ENCODE measurements around the gene NOP9. TPM values are rescaled to one million over a fixed set of nuclear protein-coding genes. Genes with fewer than 3 reads are reported as not detected.

The NOP9 gene
- total and polyA plus RNA-seq, 4 experiments from 2014 or later: 0.83 to 28.1 (median 12.3) TPM

- no peak overlapping the region for H3K4me3 ChIP-seq (ENCODE audit: low read length in 2 of 2)
- Mint-ChIP-seq H3K36me3 (peaks cover 21 to 25% of the 10 kb centered on the region in 2 donors), H3K4me3 (peak overlapping the region in 1 of 8 donors; percentile 37), H3K27me3 (no peaks in the 10 kb centered on the region), H3K27ac (no peak overlapping the region), H3K9me3 (no peaks in the 10 kb centered on the region), H3K4me1 (peaks cover 0 to 20% (median 6%) of the 10 kb centered on the region in 4 donors)
- no peak overlapping the region for H3K27ac ChIP-seq (ENCODE audit: low read depth, low read length)
- H3K36me3 ChIP-seq (ENCODE audit: insufficient read depth, low read length): peaks cover 18% of the 10 kb centered on the region
- no peaks in the 10 kb centered on the region for H3K9me3 ChIP-seq (ENCODE audit: control insufficient read depth in 1 of 2, low read length in 2 of 2)
- ChIA-PET POLR2A (ENCODE audit: partially characterized antibody) (no interaction called here), CTCF (ENCODE audit: partially characterized antibody) (no interaction called here)
- H3K27me3 ChIP-seq (ENCODE audit: insufficient read depth, low read length): no peaks in the 10 kb centered on the region
- peaks cover 12% of the 10 kb centered on the region for H3K4me1 ChIP-seq (ENCODE audit: insufficient read depth, low read length)
- DNase-seq: no peak
- intact Hi-C loops (cut with micrococcal nuclease): no loop called here
Measured at GRCh38 chr14:24286996-24287395, 12.7 kb upstream of the NOP9 start.

DNA sequence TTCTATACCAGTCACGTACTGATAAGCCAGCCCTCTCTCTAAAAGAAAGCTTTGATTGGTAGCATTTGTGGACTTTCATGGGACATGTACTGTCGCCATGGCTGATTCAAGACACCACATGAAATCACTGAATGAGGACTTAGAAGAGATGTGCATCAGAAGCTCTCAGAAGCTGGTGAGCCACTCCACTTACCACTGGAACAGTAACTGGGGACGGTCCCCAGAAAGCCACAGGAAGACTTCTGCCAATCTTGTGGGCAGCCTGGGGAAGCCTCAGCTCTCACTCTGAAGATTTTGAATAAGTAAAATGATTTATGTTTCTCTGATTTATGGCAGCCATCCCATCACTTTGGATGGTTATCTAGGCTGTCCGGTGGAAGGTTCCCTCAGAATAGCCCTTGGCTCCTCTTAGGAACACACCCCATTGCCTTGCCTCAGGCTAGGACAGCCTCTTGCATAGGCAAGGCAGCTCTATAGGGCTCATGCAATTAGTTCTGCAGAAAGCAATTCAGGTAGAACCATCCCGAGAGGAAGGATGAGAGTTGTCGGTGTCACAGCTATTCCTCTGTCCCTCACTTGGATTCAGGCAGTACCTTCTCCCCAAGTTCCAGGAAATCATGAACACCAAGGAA, 9.9 kb upstream of the NOP9 start:
- Histone ChIP-seq H3K27me3 (ENCODE audit: insufficient read depth, low read length) (no peaks in the 10 kb centered on the region), H3K4me3 (ENCODE audit: low read length in 2 of 2) (no peak overlapping the region), H3K9me3 (ENCODE audit: control insufficient read depth in 1 of 2, low read length in 2 of 2) (no peaks in the 10 kb centered on the region), H3K36me3 (ENCODE audit: insufficient read depth, low read length) (peaks cover 28% of the 10 kb centered on the region), H3K4me1 (ENCODE audit: insufficient read depth, low read length) (peaks cover 12% of the 10 kb centered on the region), H3K27ac (ENCODE audit: low read depth, low read length) (no peak overlapping the region)
- ChIA-PET POLR2A (ENCODE audit: partially characterized antibody) (interaction anchor here (0.8 to 2.1 kb wide), 6 partner anchors 10 to 154 kb away, joined by 3 to 14 read pairs (median 3); partner anchors contain the start of genes KHNYN, PSME1, RABGGTA and TINF2), CTCF (ENCODE audit: partially characterized antibody) (interaction anchor here (2.3 to 5.3 kb wide), 2 partner anchors 18 to 47 kb away, joined by 9 to 49 read pairs; partner anchors contain the start of genes CIDEB, LTB4R2 and TINF2)
- no peak overlapping the region for H3K4me3 Mint-ChIP-seq
- no peaks in the 10 kb centered on the region for H3K9me3 Mint-ChIP-seq
- peaks cover 37 to 41% of the 10 kb centered on the region in 2 donors for H3K36me3 Mint-ChIP-seq
- intact Hi-C loops (cut with micrococcal nuclease): no loop called here
- peaks cover 0 to 20% (median 6%) of the 10 kb centered on the region in 4 donors for H3K4me1 Mint-ChIP-seq
- H3K27ac Mint-ChIP-seq: peak overlapping the region in 2 of 7 donors; percentile 6 to 46
- DNase-seq: peak in 2 of 5 donors; percentile 18 to 68
- no peaks in the 10 kb centered on the region for H3K27me3 Mint-ChIP-seq

DNA sequence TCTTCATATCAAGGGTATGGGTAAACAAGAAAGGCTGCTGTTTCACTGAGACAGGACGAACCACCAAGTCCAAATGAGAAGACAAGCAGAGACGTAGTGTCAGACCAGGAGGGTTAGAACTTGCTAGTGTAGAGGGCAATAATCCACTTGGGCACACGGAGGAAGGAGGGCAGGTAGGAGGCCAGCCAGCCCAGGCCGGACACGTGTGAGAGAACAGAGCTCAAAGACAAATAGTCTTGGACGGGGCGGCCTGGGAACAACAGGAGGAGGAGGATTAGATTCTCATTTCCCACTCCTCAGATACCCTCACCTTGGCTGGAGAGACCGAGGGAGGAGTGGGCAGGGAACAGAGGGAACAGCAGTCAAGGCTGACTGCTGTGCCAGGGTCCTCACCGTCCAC, 8.9 kb upstream of the NOP9 start:
- H3K27me3 Mint-ChIP-seq: no peaks in the 10 kb centered on the region
- ChIA-PET POLR2A (ENCODE audit: partially characterized antibody) (interaction anchor here (0.6 to 2.1 kb wide), 6 partner anchors 13 to 232 kb away, joined by 3 to 14 read pairs (median 3); partner anchors contain the start of genes KHNYN, RABGGTA and TINF2), CTCF (ENCODE audit: partially characterized antibody) (interaction anchor here (2.3 to 5.3 kb wide), 3 partner anchors 17 to 48 kb away, joined by 9 to 49 read pairs (median 27); partner anchors contain the start of genes CIDEB, LTB4R2 and TINF2)
- Histone ChIP-seq H3K4me1 (ENCODE audit: insufficient read depth, low read length) (peaks cover 12% of the 10 kb centered on the region), H3K36me3 (ENCODE audit: insufficient read depth, low read length) (peaks cover 35% of the 10 kb centered on the region), H3K27ac (ENCODE audit: low read depth, low read length) (no peak overlapping the region), H3K4me3 (ENCODE audit: low read length in 2 of 2) (no peak overlapping the region), H3K9me3 (ENCODE audit: control insufficient read depth in 1 of 2, low read length in 2 of 2) (no peaks in the 10 kb centered on the region), H3K27me3 (ENCODE audit: insufficient read depth, low read length) (no peaks in the 10 kb centered on the region)
- no peak overlapping the region for H3K4me3 Mint-ChIP-seq
- H3K9me3 Mint-ChIP-seq: no peaks in the 10 kb centered on the region
- DNase-seq: no peak
- peaks cover 0 to 20% (median 7%) of the 10 kb centered on the region in 4 donors for H3K4me1 Mint-ChIP-seq
- peaks cover 44 to 47% of the 10 kb centered on the region in 2 donors for H3K36me3 Mint-ChIP-seq
- intact Hi-C loops (cut with micrococcal nuclease): no loop called here
- peak overlapping the region in 1 of 7 donors; percentile 35 for H3K27ac Mint-ChIP-seq

DNA sequence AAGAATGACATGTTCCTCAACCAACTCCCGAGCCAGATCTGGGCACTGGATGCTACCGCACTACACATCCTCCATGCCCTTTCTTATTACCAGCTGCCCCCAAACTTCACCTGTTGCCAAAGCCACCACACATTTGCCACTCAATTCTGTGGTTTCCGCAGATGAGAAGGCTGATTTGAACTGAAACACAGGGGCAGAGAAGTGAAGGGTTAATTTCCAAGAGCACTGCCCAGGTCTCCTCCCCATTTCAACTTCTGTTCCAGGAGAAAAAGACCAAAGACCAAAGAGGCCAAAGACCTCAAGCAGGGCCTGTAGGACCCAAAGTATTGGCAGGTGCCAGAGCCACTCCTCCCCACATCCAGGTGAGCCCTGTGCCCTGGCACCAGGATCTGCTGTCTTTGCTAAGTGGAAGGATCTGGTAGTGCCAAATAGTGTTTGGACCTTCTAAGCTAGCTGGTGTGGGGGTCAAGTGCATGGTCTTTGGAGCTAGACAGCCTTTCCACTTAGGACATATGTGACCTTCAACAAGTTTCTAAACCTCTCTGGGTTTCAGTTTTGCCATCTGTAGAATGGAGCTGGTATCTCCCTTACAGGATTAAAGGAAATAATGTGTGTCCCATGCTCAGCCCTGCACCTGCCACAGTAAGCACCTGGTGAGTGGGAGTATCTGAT, 8.1 kb upstream of the NOP9 start:
- Mint-ChIP-seq H3K27me3 (no peaks in the 10 kb centered on the region), H3K27ac (peak overlapping the region in 1 of 7 donors; percentile 26), H3K4me1 (peaks cover 2 to 28% (median 12%) of the 10 kb centered on the region in 4 donors), H3K9me3 (no peaks in the 10 kb centered on the region), H3K4me3 (no peak overlapping the region), H3K36me3 (peaks cover 50 to 56% of the 10 kb centered on the region in 2 donors)
- H3K4me1 ChIP-seq (ENCODE audit: insufficient read depth, low read length): peaks cover 13% of the 10 kb centered on the region
- ChIA-PET POLR2A (ENCODE audit: partially characterized antibody) (interaction anchor here (0.6 to 2.1 kb wide), 2 partner anchors 49 to 233 kb away, joined by 3 to 14 read pairs; partner anchors contain the start of gene TINF2), CTCF (ENCODE audit: partially characterized antibody) (interaction anchor here (0.7 to 5.3 kb wide), 6 partner anchors 12 to 145 kb away, joined by 3 to 49 read pairs (median 4); partner anchors contain the start of genes CIDEB, LTB4R2 and TINF2)
- H3K36me3 ChIP-seq (ENCODE audit: insufficient read depth, low read length): peaks cover 44% of the 10 kb centered on the region
- H3K27ac ChIP-seq (ENCODE audit: low read depth, low read length): no peak overlapping the region
- intact Hi-C loops (cut with micrococcal nuclease): no loop called here
- DNase-seq: no peak
- H3K4me3 ChIP-seq (ENCODE audit: low read length in 2 of 2): no peak overlapping the region
- H3K9me3 ChIP-seq (ENCODE audit: control insufficient read depth in 1 of 2, low read length in 2 of 2): no peaks in the 10 kb centered on the region
- H3K27me3 ChIP-seq (ENCODE audit: insufficient read depth, low read length): no peaks in the 10 kb centered on the region

DNA sequence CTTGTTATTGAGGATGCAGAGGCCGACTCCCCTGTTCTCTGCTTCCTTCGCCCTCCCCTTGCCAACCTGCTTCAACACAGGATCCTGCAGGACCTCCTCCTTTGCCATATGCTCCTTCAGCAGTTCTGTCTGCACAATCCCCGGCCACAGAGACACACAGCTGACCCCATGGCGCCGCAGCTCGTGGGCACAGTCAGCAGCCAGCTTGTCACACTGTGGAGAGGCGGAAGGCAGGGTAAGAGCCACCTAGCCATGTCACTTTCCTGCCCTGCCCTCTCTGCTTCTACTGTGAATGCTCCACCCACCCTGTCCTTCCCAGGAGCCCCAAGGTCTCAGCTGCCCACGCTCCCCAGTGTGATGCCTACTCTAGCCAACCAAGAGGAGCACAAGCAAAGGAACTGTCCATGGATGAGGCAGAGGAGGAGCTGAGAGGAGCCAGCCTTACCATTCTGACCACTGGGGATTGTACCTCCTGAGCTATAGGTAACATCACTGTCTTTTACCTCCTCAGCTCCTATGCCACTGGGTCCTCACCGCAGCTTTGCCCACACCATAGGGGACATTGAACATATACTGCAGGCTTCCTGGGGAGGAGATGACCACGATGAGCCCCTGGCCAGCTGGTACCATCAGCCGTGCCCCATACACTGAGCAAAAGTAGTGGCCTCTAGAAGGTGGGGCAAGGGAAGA, 7.4 kb upstream of the NOP9 start:
- Histone ChIP-seq H3K27ac (ENCODE audit: low read depth, low read length) (no peak overlapping the region), H3K36me3 (ENCODE audit: insufficient read depth, low read length) (peaks cover 44% of the 10 kb centered on the region), H3K9me3 (ENCODE audit: control insufficient read depth in 1 of 2, low read length in 2 of 2) (no peaks in the 10 kb centered on the region), H3K4me1 (ENCODE audit: insufficient read depth, low read length) (peaks cover 20% of the 10 kb centered on the region), H3K27me3 (ENCODE audit: insufficient read depth, low read length) (no peaks in the 10 kb centered on the region), H3K4me3 (ENCODE audit: low read length in 2 of 2) (no peak overlapping the region)
- POLR2A ChIA-PET (ENCODE audit: partially characterized antibody): interaction anchor here (1.1 to 1.7 kb wide), 2 partner anchors 50 to 212 kb away, joined by 3 to 6 read pairs; partner anchors contain the start of gene TINF2
- H3K9me3 Mint-ChIP-seq: no peaks in the 10 kb centered on the region
- intact Hi-C loops (cut with micrococcal nuclease): no loop called here
- no peak overlapping the region for H3K4me3 Mint-ChIP-seq
- H3K27me3 Mint-ChIP-seq: no peaks in the 10 kb centered on the region
- peaks cover 52 to 58% of the 10 kb centered on the region in 2 donors for H3K36me3 Mint-ChIP-seq
- CTCF ChIA-PET (ENCODE audit: partially characterized antibody): interaction anchor here (0.7 to 5.3 kb wide), 8 partner anchors 9 to 234 kb away, joined by 3 to 49 read pairs (median 4); partner anchors contain the start of genes CIDEB, LTB4R2 and TINF2
- peak overlapping the region in 1 of 7 donors; percentile 47 for H3K27ac Mint-ChIP-seq
- DNase-seq: no peak
- peaks cover 8 to 35% (median 19%) of the 10 kb centered on the region in 4 donors for H3K4me1 Mint-ChIP-seq

DNA sequence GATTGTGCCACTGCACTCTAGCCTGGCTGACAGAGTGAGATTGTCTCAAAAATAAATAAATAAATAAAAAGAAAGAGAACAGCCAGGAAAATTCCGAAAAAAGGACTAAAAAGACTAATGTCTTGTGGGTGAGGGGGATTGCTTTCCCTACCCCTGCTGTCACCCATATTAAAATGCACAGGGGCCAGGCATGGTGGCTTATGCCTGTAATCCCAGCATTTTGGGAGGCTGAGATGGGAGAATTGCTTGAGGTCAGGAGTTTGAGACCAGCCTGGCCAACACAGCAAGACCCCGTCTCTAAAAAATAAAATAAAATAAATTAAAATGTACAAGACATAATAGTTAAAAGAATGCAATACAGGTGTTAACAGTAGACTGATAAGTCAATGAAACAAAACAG, 6.1 kb upstream of the NOP9 start:
- Histone ChIP-seq H3K36me3 (ENCODE audit: insufficient read depth, low read length) (peaks cover 44% of the 10 kb centered on the region), H3K9me3 (ENCODE audit: control insufficient read depth in 1 of 2, low read length in 2 of 2) (no peaks in the 10 kb centered on the region), H3K27ac (ENCODE audit: low read depth, low read length) (no peak overlapping the region), H3K27me3 (ENCODE audit: insufficient read depth, low read length) (no peaks in the 10 kb centered on the region), H3K4me3 (ENCODE audit: low read length in 2 of 2) (no peak overlapping the region), H3K4me1 (ENCODE audit: insufficient read depth, low read length) (peaks cover 32% of the 10 kb centered on the region)
- ChIA-PET POLR2A (ENCODE audit: partially characterized antibody) (interaction anchor here (1.1 to 1.7 kb wide), 2 partner anchors 51 to 213 kb away, joined by 3 to 6 read pairs; partner anchors contain the start of gene TINF2), CTCF (ENCODE audit: partially characterized antibody) (interaction anchor here (0.9 to 5.3 kb wide), 5 partner anchors 11 to 143 kb away, joined by 4 to 49 read pairs (median 5); partner anchors contain the start of genes CIDEB, LTB4R2, MDP1 and TINF2)
- H3K9me3 Mint-ChIP-seq: no peaks in the 10 kb centered on the region
- no peaks in the 10 kb centered on the region for H3K27me3 Mint-ChIP-seq
- no peak overlapping the region for H3K4me3 Mint-ChIP-seq
- H3K4me1 Mint-ChIP-seq: peaks cover 14 to 43% (median 26%) of the 10 kb centered on the region in 4 donors
- peaks cover 52 to 56% of the 10 kb centered on the region in 2 donors for H3K36me3 Mint-ChIP-seq
- no peak overlapping the region for H3K27ac Mint-ChIP-seq
- no peak for DNase-seq
- intact Hi-C loops (cut with micrococcal nuclease): no loop called here

Data from CD4-positive, alpha-beta memory T cell (primary cell).